Measurements from ENCODE around the gene OR2L3. TPM values are rescaled to one million over a fixed set of nuclear protein-coding genes. Genes with fewer than 3 reads are reported as not detected.

The OR2L3 gene
- total and polyA plus RNA-seq, 2 of the 4 experiments (the other 2 are of a cell fraction): not detected

DNA sequence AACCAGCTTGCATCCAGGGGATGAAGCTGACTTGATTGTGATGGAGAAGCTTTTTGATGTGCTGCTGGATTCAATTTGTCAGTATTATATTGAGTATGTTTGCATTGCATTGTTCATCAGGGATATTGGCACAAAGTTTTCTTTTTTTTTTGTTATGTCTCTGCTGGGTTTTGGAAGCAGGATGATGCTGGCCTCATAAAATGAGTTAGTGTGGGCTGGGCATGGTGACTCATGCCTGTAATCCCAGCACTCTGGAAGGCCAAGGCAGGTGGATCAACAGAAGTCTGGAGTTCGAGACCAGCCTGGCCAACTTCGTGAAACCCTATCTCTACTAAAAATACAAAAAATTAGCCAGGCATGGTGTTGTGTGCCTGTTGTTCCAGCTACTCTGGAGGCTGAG is 8.6 kb downstream of the OR2L3 start:
- Histone ChIP-seq H2AK9ac (replicated peaks; ENCODE audit: low read depth, low read length, poor library complexity) (no peak overlapping the region), H3K9me1 (ENCODE audit: insufficient read depth, low read length) (no peaks in the 10 kb centered on the region), H2BK120ac (ENCODE audit: low read depth, low read length) (no peak overlapping the region), H3K56ac (ENCODE audit: extremely low read depth, insufficient read depth, low read length) (no peak overlapping the region), H3K9ac (ENCODE audit: low read depth, low read length) (no peak overlapping the region), H3K4me3 (ENCODE audit: insufficient read depth, low read depth, low read length) (no peak overlapping the region), H3K18ac (ENCODE audit: low read depth, low read length) (no peak overlapping the region), H4K91ac (ENCODE audit: insufficient read depth, low read depth, low read length) (no peak overlapping the region), H4K5ac (ENCODE audit: low read depth, low read length) (no peak overlapping the region), H4K8ac (ENCODE audit: low read depth in 2 of 2, low read length in 2 of 2) (no peak overlapping the region), H3K9me3 (ENCODE audit: control insufficient read depth, insufficient read depth, low read length) (peaks cover 9% of the 10 kb centered on the region; the same call in 1 of the 2 replicates), H3K14ac (replicated peaks; ENCODE audit: low read depth, low read length) (no peak overlapping the region), H3K27ac (ENCODE audit: insufficient read depth, low read length) (no peak overlapping the region), H3K4me2 (ENCODE audit: low read depth, low read length) (no peak overlapping the region), H3K36me3 (ENCODE audit: control insufficient read depth, insufficient read depth, low read length) (no peaks in the 10 kb centered on the region), H3K79me1 (ENCODE audit: low read depth in 1 of 2, low read length in 2 of 2) (no peaks in the 10 kb centered on the region), H2BK20ac (ENCODE audit: low read depth, low read length) (no peak overlapping the region), H2BK5ac (ENCODE audit: low read depth, low read length, poor library complexity, severe bottlenecking) (no peak overlapping the region), H3K27me3 (ENCODE audit: control insufficient read depth, insufficient read depth, low read length) (no peaks in the 10 kb centered on the region), H2AK5ac (ENCODE audit: low read depth, low read length) (no peak overlapping the region), H2BK15ac (ENCODE audit: low read depth, low read length) (no peak overlapping the region), H2AFZ (replicated peaks; ENCODE audit: low read length, poor library complexity) (no peak overlapping the region), H3K4me1 (ENCODE audit: control insufficient read depth, insufficient read depth, low read length) (no peaks in the 10 kb centered on the region), H4K20me1 (ENCODE audit: insufficient read depth, low read length) (no peaks in the 10 kb centered on the region), H3K23ac (ENCODE audit: low read depth, low read length) (no peak overlapping the region), H3K4ac (ENCODE audit: low read depth, low read length) (no peak overlapping the region)
- dilution Hi-C loops (cut with HindIII; ENCODE audit: low sequenced_read_pairs, unreplicated experiment): no loop called here
- CTCF ChIA-PET: no interaction called here
- ATAC-seq (ENCODE audit: low read depth) (no peak), DNase-seq (no peak)
- TF ChIP-seq RAD21 (IDR thresholded peaks at IDR 0.05; ENCODE audit: low read length): no peak
- no peak for TF ChIP-seq RCOR1 (IDR thresholded peaks at IDR 0.05; ENCODE audit: insufficient replicate concordance, low read length)
- no peak for TF ChIP-seq CTCF (conservative IDR thresholded peaks at IDR 0.05; ENCODE audit: low read depth, low read length)
- no peak for TF ChIP-seq CHD1 (IDR thresholded peaks at IDR 0.05; ENCODE audit: low read depth, low read length)
- no peak for TF ChIP-seq SMC3 (IDR thresholded peaks at IDR 0.05; ENCODE audit: low read depth, low read length)
- TF ChIP-seq NFE2L2 (IDR thresholded peaks at IDR 0.05; ENCODE audit: low read depth, low read length): no peak
- no peak for TF ChIP-seq MAZ (IDR thresholded peaks at IDR 0.05; ENCODE audit: borderline replicate concordance, low read depth, low read length)
- TF ChIP-seq RFX5 (IDR thresholded peaks at IDR 0.05; ENCODE audit: low read depth, low read length): no peak
- no peak for TF ChIP-seq CEBPB (IDR thresholded peaks at IDR 0.05; ENCODE audit: low read depth, low read length)
- TF ChIP-seq POLR2A (IDR thresholded peaks at IDR 0.05; ENCODE audit: low read depth, low read length): no peak
- in situ Hi-C loops (cut with MboI; ENCODE audit: low sequenced_read_pairs): no loop called here
- no CpG with 5 or more reads among the region's 2 CpGs for WGBS, 2 experiments (ENCODE audit: extremely low coverage in 2 of 2, insufficient read length in 1 of 2)
- BruUV-seq (replicated peaks): no TSS peak
- intact Hi-C loops (cut with micrococcal nuclease): no loop called here
- POLR2A ChIA-PET (ENCODE audit: unreplicated experiment): no interaction called here

All from IMR-90 (cell line).